ENCODE data around the gene RNASE13.
"Not testable (repeated sequence)": the region's sequence is repeated elsewhere in the genome, so short reads cannot be mapped to it uniquely, and the experiment has no call there.

DNA sequence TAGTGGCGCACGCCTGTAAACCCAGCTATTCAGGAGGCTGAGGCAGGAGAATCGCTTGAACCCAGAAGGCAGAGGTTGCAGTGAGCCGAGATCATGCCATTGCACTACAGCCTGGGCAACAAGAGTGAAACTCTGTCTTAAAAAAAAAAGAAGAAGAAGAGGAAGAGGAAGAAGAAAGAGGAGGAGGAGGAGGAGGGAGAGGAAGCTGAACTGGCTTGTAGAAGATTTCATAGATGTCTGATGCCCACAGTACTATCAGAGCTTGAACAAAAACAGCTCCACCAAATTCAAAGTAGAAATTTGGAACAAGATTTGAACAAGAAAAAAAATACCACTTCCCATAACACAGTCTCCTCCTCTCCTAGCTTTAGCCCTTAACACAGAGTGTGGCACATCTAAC is 49.0 kb downstream of the RNASE13 start:
- not testable (repeated sequence) for TF ChIP-seq CTCF (IDR thresholded peaks at IDR 0.05); POLR2AphosphoS5 (IDR thresholded peaks at IDR 0.05; ENCODE audit: low read depth, low read length)
- TF ChIP-seq, protein P1, sequence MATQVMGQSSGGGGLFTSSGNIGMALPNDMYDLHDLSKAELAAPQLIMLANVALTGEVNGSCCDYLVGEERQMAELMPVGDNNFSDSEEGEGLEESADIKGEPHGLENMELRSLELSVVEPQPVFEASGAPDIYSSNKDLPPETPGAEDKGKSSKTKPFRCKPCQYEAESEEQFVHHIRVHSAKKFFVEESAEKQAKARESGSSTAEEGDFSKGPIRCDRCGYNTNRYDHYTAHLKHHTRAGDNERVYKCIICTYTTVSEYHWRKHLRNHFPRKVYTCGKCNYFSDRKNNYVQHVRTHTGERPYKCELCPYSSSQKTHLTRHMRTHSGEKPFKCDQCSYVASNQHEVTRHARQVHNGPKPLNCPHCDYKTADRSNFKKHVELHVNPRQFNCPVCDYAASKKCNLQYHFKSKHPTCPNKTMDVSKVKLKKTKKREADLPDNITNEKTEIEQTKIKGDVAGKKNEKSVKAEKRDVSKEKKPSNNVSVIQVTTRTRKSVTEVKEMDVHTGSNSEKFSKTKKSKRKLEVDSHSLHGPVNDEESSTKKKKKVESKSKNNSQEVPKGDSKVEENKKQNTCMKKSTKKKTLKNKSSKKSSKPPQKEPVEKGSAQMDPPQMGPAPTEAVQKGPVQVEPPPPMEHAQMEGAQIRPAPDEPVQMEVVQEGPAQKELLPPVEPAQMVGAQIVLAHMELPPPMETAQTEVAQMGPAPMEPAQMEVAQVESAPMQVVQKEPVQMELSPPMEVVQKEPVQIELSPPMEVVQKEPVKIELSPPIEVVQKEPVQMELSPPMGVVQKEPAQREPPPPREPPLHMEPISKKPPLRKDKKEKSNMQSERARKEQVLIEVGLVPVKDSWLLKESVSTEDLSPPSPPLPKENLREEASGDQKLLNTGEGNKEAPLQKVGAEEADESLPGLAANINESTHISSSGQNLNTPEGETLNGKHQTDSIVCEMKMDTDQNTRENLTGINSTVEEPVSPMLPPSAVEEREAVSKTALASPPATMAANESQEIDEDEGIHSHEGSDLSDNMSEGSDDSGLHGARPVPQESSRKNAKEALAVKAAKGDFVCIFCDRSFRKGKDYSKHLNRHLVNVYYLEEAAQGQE (IDR thresholded peaks at IDR 0.05; ENCODE audit: insufficient read depth in 1 of 2, low read depth in 2 of 2, low read length in 1 of 2) = not testable (repeated sequence)

All from Panc1 (cell line).